ENCODE measurements around the gene SIPA1.

Gene SIPA1

GRCh38 chr11:65650547-65651338 lies 12.8 kb downstream of the SIPA1 start:
- TF ChIP-seq EZH2 (IDR thresholded peaks at IDR 0.05) (no peak), FOXP2 (optimal IDR thresholded peaks at IDR 0.05; ENCODE audit: control extremely low read depth, extremely low read length, insufficient read depth) (no peak), POLR2AphosphoS5 (IDR thresholded peaks at IDR 0.05; ENCODE audit: borderline replicate concordance, low read depth, low read length) (no peak)

GRCh38 chr11:65651339-65651588 lies 13.4 kb downstream of the SIPA1 start:
- Histone ChIP-seq H3K9me3 (ENCODE audit: low read depth, low read length) (no peaks in the 10 kb centered on the region), H3K4me3 (no peak overlapping the region), H3K36me3 (ENCODE audit: insufficient read depth, low read length) (peaks cover 23% of the 10 kb centered on the region), H3K9ac (ENCODE audit: insufficient read length) (no peak overlapping the region), H3K27ac (peak overlapping the region; percentile 47; the same call in 1 of the 2 replicates)
- DNase-seq (ENCODE audit: low read depth, low spot score) = no peak
- TF ChIP-seq EZH2 (IDR thresholded peaks at IDR 0.05) = no peak
- TF ChIP-seq POLR2AphosphoS5 (IDR thresholded peaks at IDR 0.05; ENCODE audit: borderline replicate concordance, low read depth, low read length) = no peak
- no peak for TF ChIP-seq FOXP2 (optimal IDR thresholded peaks at IDR 0.05; ENCODE audit: control extremely low read depth, extremely low read length, insufficient read depth)

More at GRCh38 chr11:65650547-65651338, 12.8 kb downstream of the SIPA1 start:
- no peaks in the 10 kb centered on the region for H3K9me3 ChIP-seq (ENCODE audit: low read depth, low read length)
- H3K4me3 ChIP-seq = no peak overlapping the region
- H3K9ac ChIP-seq (ENCODE audit: insufficient read length) = no peak overlapping the region
- peaks cover 18% of the 10 kb centered on the region; the same call in 1 of the 2 replicates for H3K36me3 ChIP-seq (ENCODE audit: insufficient read depth, low read length)
- DNase-seq (ENCODE audit: low read depth, low spot score) = no peak
- H3K27ac ChIP-seq = no peak overlapping the region

GRCh38 chr11:65651589-65652510 lies 13.9 kb downstream of the SIPA1 start:
- Histone ChIP-seq H3K9ac (ENCODE audit: insufficient read length) (peak overlapping the region; percentile 81), H3K36me3 (ENCODE audit: insufficient read depth, low read length) (peaks cover 25% of the 10 kb centered on the region), H3K4me3 (peak overlapping the region; percentile 90), H3K9me3 (ENCODE audit: low read depth, low read length) (no peaks in the 10 kb centered on the region), H3K27ac (peak overlapping the region; percentile 94)
- TF ChIP-seq POLR2AphosphoS5 (IDR thresholded peaks at IDR 0.05; ENCODE audit: borderline replicate concordance, low read depth, low read length) (no peak), FOXP2 (optimal IDR thresholded peaks at IDR 0.05; ENCODE audit: control extremely low read depth, extremely low read length, insufficient read depth) (no peak), EZH2 (IDR thresholded peaks at IDR 0.05) (no peak)
- DNase-seq (ENCODE audit: low read depth, low spot score) = no peak

GRCh38 chr11:65652511-65653228 lies 14.8 kb downstream of the SIPA1 start:
- TF ChIP-seq FOXP2 (optimal IDR thresholded peaks at IDR 0.05; ENCODE audit: control extremely low read depth, extremely low read length, insufficient read depth) (no peak), POLR2AphosphoS5 (IDR thresholded peaks at IDR 0.05; ENCODE audit: borderline replicate concordance, low read depth, low read length) (peak; percentile 83)
- DNase-seq (ENCODE audit: low read depth, low spot score) = no peak
- peak overlapping the region; percentile 90 for H3K4me3 ChIP-seq
- peak overlapping the region; percentile 81 for H3K9ac ChIP-seq (ENCODE audit: insufficient read length)
- peak overlapping the region; percentile 94 for H3K27ac ChIP-seq
- no peaks in the 10 kb centered on the region for H3K9me3 ChIP-seq (ENCODE audit: low read depth, low read length)
- H3K36me3 ChIP-seq (ENCODE audit: insufficient read depth, low read length) = peaks cover 34% of the 10 kb centered on the region

- Histone ChIP-seq H3K9me3 (ENCODE audit: low read depth, low read length) (no peaks in the 10 kb centered on the region), H3K27ac (peak overlapping the region; percentile 94), H3K36me3 (ENCODE audit: insufficient read depth, low read length) (peaks cover 42% of the 10 kb centered on the region), H3K4me3 (peak overlapping the region; percentile 90), H3K9ac (ENCODE audit: insufficient read length) (peak overlapping the region; percentile 81)
- TF ChIP-seq FOXP2 (optimal IDR thresholded peaks at IDR 0.05; ENCODE audit: control extremely low read depth, extremely low read length, insufficient read depth) (no peak), EZH2 (IDR thresholded peaks at IDR 0.05) (no peak), POLR2AphosphoS5 (IDR thresholded peaks at IDR 0.05; ENCODE audit: borderline replicate concordance, low read depth, low read length) (no peak)
- DNase-seq (ENCODE audit: low read depth, low spot score) = no peak
These were observed 15.6 kb downstream of the SIPA1 start for GRCh38 chr11:65653229-65654225.

- Histone ChIP-seq H3K9me3 (ENCODE audit: low read depth, low read length) (no peaks in the 10 kb centered on the region), H3K27ac (peak overlapping the region; percentile 94), H3K9ac (ENCODE audit: insufficient read length) (no peak overlapping the region), H3K4me3 (no peak overlapping the region), H3K36me3 (ENCODE audit: insufficient read depth, low read length) (peaks cover 54% of the 10 kb centered on the region)
- TF ChIP-seq POLR2AphosphoS5 (IDR thresholded peaks at IDR 0.05; ENCODE audit: borderline replicate concordance, low read depth, low read length) = no peak
- TF ChIP-seq EZH2 (IDR thresholded peaks at IDR 0.05) = no peak
- no peak for TF ChIP-seq FOXP2 (optimal IDR thresholded peaks at IDR 0.05; ENCODE audit: control extremely low read depth, extremely low read length, insufficient read depth)
- no peak for DNase-seq (ENCODE audit: low read depth, low spot score)
These were observed 16.8 kb downstream of the SIPA1 start for GRCh38 chr11:65654375-65655349.
